ENCODE measurements around the gene ASMTL. TPM values are rescaled to one million over a fixed set of nuclear protein-coding genes. Genes with fewer than 3 reads are reported as not detected.
"Not testable (repeated sequence)": the region's sequence is repeated elsewhere in the genome, so short reads cannot be mapped to it uniquely, and the experiment has no call there.

Gene ASMTL
- total RNA-seq, 4 donors from 2014 or later, result 29.7 to 56.1 (median 42.4) TPM

DNA sequence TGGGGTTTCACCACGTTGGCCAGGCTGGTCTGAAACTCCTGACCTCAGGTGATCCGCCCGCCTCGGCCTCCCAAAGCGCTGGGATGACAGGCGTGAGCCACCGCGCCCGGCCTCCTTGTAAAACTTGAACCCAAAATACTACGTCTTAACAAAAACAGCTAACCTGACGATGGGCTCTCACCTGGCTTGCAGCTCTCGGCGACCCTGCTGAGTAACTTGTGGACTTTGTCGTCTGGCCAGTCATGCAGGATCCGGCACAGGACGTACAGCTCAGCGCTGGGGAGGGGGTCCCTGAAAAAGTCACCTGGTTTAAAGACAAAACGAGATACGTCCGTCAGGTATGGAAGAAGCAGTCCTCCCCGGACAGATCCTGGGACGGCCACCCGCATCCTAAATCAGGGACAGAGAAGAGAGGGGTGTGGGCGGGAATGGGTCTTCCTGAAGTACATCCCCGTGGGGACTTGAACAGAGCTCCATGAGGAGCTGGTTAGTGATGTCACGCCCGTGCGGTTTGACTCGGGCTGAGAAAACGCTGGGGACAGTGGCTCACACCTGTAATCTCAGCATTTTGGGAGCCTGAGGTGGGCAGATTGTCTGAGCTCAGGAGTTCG is 40.1 kb downstream of the ASMTL start:
- Histone ChIP-seq H3K27ac (no peak overlapping the region), H3K27me3 (no peaks in the 10 kb centered on the region), H3K4me1 (no peaks in the 10 kb centered on the region), H3K4me3 (replicated peaks in 1 of 3) (no peak overlapping the region), H3K36me3 (peaks cover 18 to 21% of the 10 kb centered on the region in 2 donors), H3K9me3 (no peaks in the 10 kb centered on the region)
- no peak for TF ChIP-seq POLR2A (IDR thresholded peaks at IDR 0.05)
- TF ChIP-seq, protein P1, sequence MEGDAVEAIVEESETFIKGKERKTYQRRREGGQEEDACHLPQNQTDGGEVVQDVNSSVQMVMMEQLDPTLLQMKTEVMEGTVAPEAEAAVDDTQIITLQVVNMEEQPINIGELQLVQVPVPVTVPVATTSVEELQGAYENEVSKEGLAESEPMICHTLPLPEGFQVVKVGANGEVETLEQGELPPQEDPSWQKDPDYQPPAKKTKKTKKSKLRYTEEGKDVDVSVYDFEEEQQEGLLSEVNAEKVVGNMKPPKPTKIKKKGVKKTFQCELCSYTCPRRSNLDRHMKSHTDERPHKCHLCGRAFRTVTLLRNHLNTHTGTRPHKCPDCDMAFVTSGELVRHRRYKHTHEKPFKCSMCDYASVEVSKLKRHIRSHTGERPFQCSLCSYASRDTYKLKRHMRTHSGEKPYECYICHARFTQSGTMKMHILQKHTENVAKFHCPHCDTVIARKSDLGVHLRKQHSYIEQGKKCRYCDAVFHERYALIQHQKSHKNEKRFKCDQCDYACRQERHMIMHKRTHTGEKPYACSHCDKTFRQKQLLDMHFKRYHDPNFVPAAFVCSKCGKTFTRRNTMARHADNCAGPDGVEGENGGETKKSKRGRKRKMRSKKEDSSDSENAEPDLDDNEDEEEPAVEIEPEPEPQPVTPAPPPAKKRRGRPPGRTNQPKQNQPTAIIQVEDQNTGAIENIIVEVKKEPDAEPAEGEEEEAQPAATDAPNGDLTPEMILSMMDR (IDR thresholded peaks at IDR 0.05), result no peak
- DNase-seq, result no peak
- intact Hi-C loops (cut with DNase I), result no loop called here
- WGBS, 2 donors, result 84 to 90% methylated on average over 25 to 30 of the region's 31 CpGs

DNA sequence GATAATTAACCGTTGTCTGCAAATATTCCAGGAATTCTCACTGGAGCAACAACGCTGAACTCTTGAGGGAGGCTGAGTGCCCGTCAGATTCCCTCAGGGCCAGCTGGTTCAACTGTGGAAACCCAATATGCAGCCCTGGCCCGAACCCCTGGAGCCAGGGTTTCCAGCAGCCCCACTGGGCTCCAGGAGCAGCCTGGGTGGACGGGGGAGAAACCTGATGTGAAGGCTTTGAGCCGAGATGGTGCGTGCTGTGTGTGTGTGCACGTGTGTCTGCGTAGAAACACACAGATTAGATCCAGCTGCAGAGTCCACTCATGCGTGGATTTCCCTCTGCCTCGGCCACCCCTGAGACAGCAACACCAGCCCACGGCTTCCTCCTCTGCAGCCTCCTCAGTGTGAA is 41.4 kb downstream of the ASMTL start:
- intact Hi-C loops (cut with DNase I), result no loop called here
- TF ChIP-seq, protein P1 (IDR thresholded peaks at IDR 0.05), result no peak
- no peak for TF ChIP-seq POLR2A (IDR thresholded peaks at IDR 0.05)
- Histone ChIP-seq H3K27ac (no peak overlapping the region), H3K4me3 (replicated peaks in 1 of 3) (no peak overlapping the region), H3K36me3 (peaks cover 23 to 28% of the 10 kb centered on the region in 2 donors), H3K9me3 (no peaks in the 10 kb centered on the region), H3K27me3 (no peaks in the 10 kb centered on the region), H3K4me1 (no peaks in the 10 kb centered on the region)
- 36 to 62% methylated on average over 11 to 12 of the region's 12 CpGs for WGBS, 2 donors
- DNase-seq, result peak; percentile 64 to 83

DNA sequence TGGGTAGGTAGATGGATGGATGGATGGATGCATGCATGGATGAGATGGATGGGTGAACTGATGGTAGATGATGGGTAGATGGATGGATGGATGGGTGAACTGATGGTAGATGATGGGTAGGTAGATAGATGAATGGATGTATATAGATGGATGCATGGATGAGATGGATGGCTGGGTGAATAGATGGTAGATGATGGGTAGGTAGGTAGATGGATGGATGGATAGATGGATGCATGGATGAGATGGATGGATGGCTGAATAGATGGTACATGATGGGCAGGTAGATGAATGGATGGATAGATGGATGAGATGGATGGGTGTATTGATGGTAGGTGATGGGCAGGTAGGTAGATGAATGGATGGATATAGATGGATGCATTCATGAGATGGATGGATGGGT is 45.7 kb downstream of the ASMTL start:
- H3K27ac ChIP-seq, result no peak overlapping the region
- no peaks in the 10 kb centered on the region for H3K27me3 ChIP-seq
- peaks cover 36 to 38% of the 10 kb centered on the region in 2 donors for H3K36me3 ChIP-seq
- no peak overlapping the region for H3K4me3 ChIP-seq (replicated peaks in 1 of 3)
- H3K4me1 ChIP-seq, result no peaks in the 10 kb centered on the region
- TF ChIP-seq POLR2A (IDR thresholded peaks at IDR 0.05), result no peak
- TF ChIP-seq, protein P1 (IDR thresholded peaks at IDR 0.05), result no peak
- no peak for DNase-seq
- intact Hi-C loops (cut with DNase I), result no loop called here
- H3K9me3 ChIP-seq, result no peaks in the 10 kb centered on the region

DNA sequence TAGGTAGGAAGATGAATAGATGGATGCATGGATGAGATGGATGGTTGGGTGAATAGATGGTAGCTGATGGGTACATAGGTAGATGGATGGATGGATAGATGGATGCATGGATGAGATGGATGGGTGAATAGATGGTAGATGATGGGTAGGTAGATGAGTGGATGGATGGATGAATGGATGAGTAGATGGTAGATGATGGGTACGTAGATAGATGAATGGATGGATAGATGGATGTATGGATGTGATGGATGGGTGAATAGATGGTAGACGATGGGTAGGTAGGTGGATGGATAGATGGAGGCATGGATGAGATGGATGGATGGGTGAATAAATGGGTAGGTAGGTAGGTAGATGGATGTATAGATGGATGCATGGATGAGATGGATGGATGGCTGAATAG is 46.9 kb downstream of the ASMTL start:
- DNase-seq; intact Hi-C loops (cut with DNase I); H3K9me3 ChIP-seq; H3K4me3 ChIP-seq (replicated peaks in 1 of 3); H3K4me1 ChIP-seq; H3K27ac ChIP-seq; H3K27me3 ChIP-seq: not testable (repeated sequence)
- peaks cover 28 to 34% of the 10 kb centered on the region in 2 donors for H3K36me3 ChIP-seq
- WGBS, 2 donors, result 67 to 94% methylated on average over 2 of the region's 2 CpGs

DNA sequence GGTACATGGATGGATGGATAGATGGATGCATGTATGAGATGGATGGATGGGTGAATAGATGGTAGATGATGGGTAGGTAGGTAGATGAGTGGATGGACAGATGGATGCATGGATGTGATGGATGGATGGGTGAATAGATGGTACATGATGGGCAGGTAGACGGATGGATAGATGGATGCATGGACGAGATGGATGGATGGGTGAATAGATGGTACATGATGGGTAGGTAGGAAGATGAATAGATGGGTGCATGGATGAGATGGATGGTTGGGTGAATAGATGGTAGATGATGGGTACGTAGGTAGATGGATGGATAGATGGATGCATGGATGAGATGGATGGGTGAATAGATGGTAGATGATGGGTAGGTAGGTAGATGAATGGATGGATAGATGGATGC is 48.8 kb downstream of the ASMTL start:
- H3K9me3 ChIP-seq; H3K27ac ChIP-seq; DNase-seq; H3K4me3 ChIP-seq (replicated peaks in 1 of 3); intact Hi-C loops (cut with DNase I); H3K27me3 ChIP-seq; H3K4me1 ChIP-seq: not testable (repeated sequence)
- 94 to 96% methylated on average over 3 of the region's 3 CpGs for WGBS, 2 donors
- H3K36me3 ChIP-seq, result peaks cover 28 to 34% of the 10 kb centered on the region in 2 donors

DNA sequence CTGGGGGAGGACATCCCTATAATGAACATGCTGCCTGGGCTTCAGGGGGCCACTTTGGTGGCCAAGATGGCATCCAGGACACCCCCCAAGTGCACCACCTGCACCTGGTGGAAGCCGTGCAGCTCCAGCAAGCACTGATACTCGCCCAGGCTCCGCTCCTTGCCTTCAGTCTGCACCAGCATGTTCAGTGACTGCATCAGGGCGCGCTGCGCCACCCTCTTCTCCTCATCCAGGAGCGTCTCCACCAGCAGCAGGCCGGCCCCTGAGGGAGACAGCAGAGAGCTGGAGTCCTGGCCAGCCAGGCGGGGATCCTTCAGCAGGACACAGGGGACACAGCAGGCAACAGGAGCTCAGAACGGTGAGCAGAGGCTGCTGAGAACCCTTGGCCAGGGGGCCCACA is 49.5 kb downstream of the ASMTL start:
- Histone ChIP-seq H3K27me3 (no peaks in the 10 kb centered on the region), H3K9me3 (no peaks in the 10 kb centered on the region), H3K36me3 (peaks cover 28 to 34% of the 10 kb centered on the region in 2 donors), H3K27ac (no peak overlapping the region), H3K4me1 (no peaks in the 10 kb centered on the region), H3K4me3 (replicated peaks in 1 of 3) (no peak overlapping the region)
- no peak for DNase-seq
- intact Hi-C loops (cut with DNase I), result no loop called here
- no peak for TF ChIP-seq POLR2A (IDR thresholded peaks at IDR 0.05)
- TF ChIP-seq, protein P1 (IDR thresholded peaks at IDR 0.05), result no peak
- WGBS, 2 donors, result 96% methylated on average over 3 to 10 of the region's 10 CpGs
